Hair follicle dermal papilla cell (primary cell): Measurements from ENCODE around the gene CORO2A. TPM values are rescaled to one million over a fixed set of nuclear protein-coding genes. Genes with fewer than 3 reads are reported as not detected.

Experiments
- small RNA-seq: library from RNA; depleted of rRNA; stranded (forward); fragments of <200 nt; gene quantifications from one replicate; pipeline ENCODE3, GENCODE V24; 2012
- total RNA-seq: library from RNA; depleted of rRNA; stranded (reverse); fragments of >200 nt; gene quantifications from 2 replicates; pipeline ENCODE4 v1.2.3, GENCODE V29; 2012

The CORO2A gene, protein sequence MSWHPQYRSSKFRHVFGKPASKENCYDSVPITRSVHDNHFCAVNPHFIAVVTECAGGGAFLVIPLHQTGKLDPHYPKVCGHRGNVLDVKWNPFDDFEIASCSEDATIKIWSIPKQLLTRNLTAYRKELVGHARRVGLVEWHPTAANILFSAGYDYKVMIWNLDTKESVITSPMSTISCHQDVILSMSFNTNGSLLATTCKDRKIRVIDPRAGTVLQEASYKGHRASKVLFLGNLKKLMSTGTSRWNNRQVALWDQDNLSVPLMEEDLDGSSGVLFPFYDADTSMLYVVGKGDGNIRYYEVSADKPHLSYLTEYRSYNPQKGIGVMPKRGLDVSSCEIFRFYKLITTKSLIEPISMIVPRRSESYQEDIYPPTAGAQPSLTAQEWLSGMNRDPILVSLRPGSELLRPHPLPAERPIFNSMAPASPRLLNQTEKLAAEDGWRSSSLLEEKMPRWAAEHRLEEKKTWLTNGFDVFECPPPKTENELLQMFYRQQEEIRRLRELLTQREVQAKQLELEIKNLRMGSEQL
- total RNA-seq = 0.49 and 0.73 TPM in 2 replicates

GRCh38 chr9:98192503-98193335, at the start of gene CORO2A:
Gene CORO2A (minus strand): TSS chr9:98192637. CDS start chr9:98157660, 34,977 bp downstream.

DNA sequence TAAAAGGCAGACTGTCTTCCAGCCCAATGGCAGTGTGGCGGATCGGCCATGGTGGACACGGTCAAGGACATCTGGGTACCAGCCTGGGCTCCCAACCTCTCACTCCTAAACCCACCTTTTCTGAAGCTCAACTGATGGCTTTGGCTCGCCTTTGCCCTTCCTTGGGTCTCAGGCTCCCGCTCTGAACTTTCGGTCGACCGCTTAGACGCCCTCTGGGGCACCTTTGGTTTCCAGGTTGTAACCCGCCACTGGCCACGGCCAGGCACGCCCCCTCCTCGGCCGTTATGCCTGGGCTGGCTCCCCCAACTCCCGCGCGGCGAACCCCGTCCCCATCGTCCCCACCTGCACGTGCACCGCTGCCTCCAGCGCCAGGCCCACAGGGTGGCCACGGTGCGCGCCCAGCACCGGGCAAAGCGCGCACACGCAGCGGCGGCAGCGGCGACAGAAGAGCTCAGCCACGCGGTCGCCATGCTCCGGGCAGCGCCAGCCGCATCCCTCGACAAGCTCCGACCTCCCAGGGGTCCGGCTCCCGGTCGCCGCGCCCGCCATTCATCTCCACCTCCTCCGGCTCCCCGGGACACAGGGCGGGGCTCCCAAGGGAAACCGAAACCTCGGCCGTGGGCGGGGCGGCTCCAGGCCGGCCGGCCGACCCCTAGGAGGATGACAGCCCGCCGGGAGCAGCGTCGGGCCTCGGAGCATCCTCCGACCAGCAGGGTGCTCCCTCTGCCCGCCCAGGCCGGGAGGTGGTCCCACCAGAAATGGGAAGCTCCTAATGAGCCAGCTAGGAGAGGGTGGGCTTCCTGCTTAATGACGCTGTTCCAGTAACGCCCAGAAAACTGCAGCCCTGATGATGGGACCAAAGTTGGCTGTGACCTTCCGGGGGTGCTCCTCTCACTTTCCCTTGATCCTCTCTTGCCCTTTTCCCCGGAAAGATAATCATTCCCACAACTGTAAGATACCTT, 73.5 kb downstream of the CORO2A start, which contains the start of gene TRIM14:
Gene TRIM14 (minus strand): TSS at position 583 of the 962 bp plus-strand sequence. CDS start 34 bp downstream, at position 549.

Small RNA genes lying within 50 kb of the gene (small RNA-seq; reads per million reads assigned to genes)
- gene MIR6854 (not detected), gene RF00017 (not detected)

Other genes with a start within 250 kb of the CORO2A start
- 5.5 and 5.8 TPM in 2 replicates for gene ANP32B, start 209.3 kb downstream of the CORO2A start, total RNA-seq
- 44.6 and 44.7 TPM in 2 replicates for gene NANS, start 135.9 kb downstream of the CORO2A start, total RNA-seq
- gene TRIM14, start 73.4 kb downstream of the CORO2A start, total RNA-seq = 10.9 and 12.5 TPM in 2 replicates
- gene TBC1D2, start 63.0 kb upstream of the CORO2A start, total RNA-seq = 24.7 and 35.7 TPM in 2 replicates